Sigmoid colon (tissue), 7 donors: ENCODE measurements around the gene NAXD. TPM values are rescaled to one million over a fixed set of nuclear protein-coding genes. Genes with fewer than 3 reads are reported as not detected.
"Not testable (repeated sequence)": the region's sequence is repeated elsewhere in the genome, so short reads cannot be mapped to it uniquely, and the experiment has no call there.

ENCODE experiments used
- DNase-seq: peaks from one replicate; pipeline ENCODE4 v3.0.0-alpha.2; 2019
- H3K27ac ChIP-seq, 4 donors: fragments of 200-600 bp; sonication (generic); one replicate each; pipeline ENCODE4 v1.5.1; 2016 to 2019; ENCODE audit warnings: mild to moderate bottlenecking in 1 of 4
- H3K27me3 ChIP-seq, 3 donors: fragments of 200-600 bp; sonication (generic); one replicate each; pipeline ENCODE4 v1.5.1; 2019; ENCODE audit warnings: mild to moderate bottlenecking in 1 of 3
- H3K36me3 ChIP-seq, 4 donors: fragments of 200-600 bp; sonication (generic); one replicate each; pipeline ENCODE4 v1.5.1; 2016 to 2019
- H3K4me1 ChIP-seq, 4 donors: fragments of 200-600 bp; sonication (generic); one replicate each; pipeline ENCODE4 v1.5.1; 2017 to 2019
- H3K4me3 ChIP-seq, 4 donors: fragments of 200-600 bp; sonication (generic); one replicate each; pipeline ENCODE4 v1.5.1; 2017 to 2019; ENCODE audit warnings: mild to moderate bottlenecking in 2 of 4, moderate library complexity in 1 of 4
- H3K9me3 ChIP-seq, 4 donors: fragments of 200-600 bp in 3 of 4; sonication (generic) in 3 of 4; one replicate each; pipeline versions ENCODE4 v1.5.1 to v1.6.1; 2013 to 2019
- CTCF ChIP-seq, 4 experiments: fragments of 450-650 bp in 3 of 4; fragments of 200-600 bp in 1 of 4; IDR thresholded peaks; one replicate each; pipeline ENCODE4 v1.5.1; 2016 to 2019; ENCODE audit warnings: antibody characterized with exemption in 4 of 4, mild to moderate bottlenecking in 3 of 4, moderate library complexity in 2 of 4
- EP300 ChIP-seq, 4 donors: sonication (generic); formaldehyde crosslinking; IDR thresholded peaks; one replicate each; pipeline ENCODE4 v1.6.1; 2017; ENCODE audit warnings: antibody characterized with exemption in 4 of 4
- POLR2A ChIP-seq, 2 donors: fragments of 450-650 bp; IDR thresholded peaks; one replicate each; pipeline ENCODE4 v1.6.1; 2016; ENCODE audit warnings: antibody characterized with exemption in 2 of 2, mild to moderate bottlenecking in 2 of 2, moderate library complexity in 2 of 2
- POLR2AphosphoS5 ChIP-seq, 4 donors: sonication (generic); formaldehyde crosslinking; IDR thresholded peaks; one replicate each; pipeline ENCODE4 v1.6.1; 2017; ENCODE audit warnings: antibody characterized with exemption in 4 of 4
- WGBS, 2 donors: extraction: QIAGEN DNeasy Blood & Tissue Kit; methylation state at CpG; one replicate each; pipeline ENCODE4 v1.1.7; 2013; 5-methylcytosine and 5-hydroxymethylcytosine counted together
- intact Hi-C: fragments of 100-400 bp; cut with DNase I; formaldehyde crosslinking; loops from one replicate; pipeline ENCODE4 v1.15.1; 2023
- polyA plus RNA-seq, 3 donors: library from polyadenylated mRNA; stranded (reverse); fragments of 200-250 nt; gene quantifications; one replicate each; pipeline ENCODE4 v1.2.3, GENCODE V29; 2013
- total RNA-seq, 4 donors: library from RNA; depleted of rRNA; stranded (reverse); fragments of >200 nt; gene quantifications; one replicate each; pipeline ENCODE4 v1.1.0, GENCODE V29; 2016
- donor health status: healthy with polysubstance abuse.
- donor health status: Bipolar disorder and iron deficiency.
- donor health status: healthy.

Gene NAXD
- total and polyA plus RNA-seq, 7 donors, result 24.6 to 41.1 (median 33.5) TPM

GRCh38 chr13:110652764-110653163 lies 37.4 kb downstream of the NAXD start:
- H3K36me3 ChIP-seq, result peaks cover 0 to 50% (median 11%) of the 10 kb centered on the region in 4 donors
- intact Hi-C loops, result no loop called here
- no peak for DNase-seq
- H3K27ac ChIP-seq, result no peak overlapping the region
- WGBS, 2 donors, result 84 to 86% methylated on average over 10 of the region's 10 CpGs
- no peaks in the 10 kb centered on the region for H3K27me3 ChIP-seq
- no peak overlapping the region for H3K4me3 ChIP-seq
- H3K4me1 ChIP-seq, result no peaks in the 10 kb centered on the region
- TF ChIP-seq POLR2AphosphoS5 (IDR thresholded peaks at IDR 0.05), result no peak
- H3K9me3 ChIP-seq, result no peaks in the 10 kb centered on the region

DNA sequence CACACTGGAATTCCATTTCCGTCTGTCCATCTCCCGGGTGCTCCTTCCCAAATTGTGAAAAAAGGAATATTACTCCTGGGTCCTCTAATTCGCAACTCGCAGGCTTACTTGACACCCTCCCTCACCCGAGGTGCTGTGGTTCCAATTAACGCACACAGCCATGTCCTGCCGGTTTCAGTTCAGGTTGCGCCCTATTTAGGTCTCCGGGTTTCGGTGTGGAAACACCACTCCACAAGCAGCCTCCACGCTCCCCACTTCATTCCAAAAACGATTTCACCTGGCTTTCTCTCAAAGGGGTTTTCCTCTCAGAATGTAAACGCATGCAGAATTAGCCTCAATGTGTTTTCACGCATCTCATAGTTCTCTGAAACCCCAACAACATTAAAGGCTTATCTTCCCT lies 37.9 kb downstream of the NAXD start:
- Histone ChIP-seq H3K27me3 (no peaks in the 10 kb centered on the region), H3K9me3 (no peaks in the 10 kb centered on the region), H3K4me3 (no peak overlapping the region), H3K27ac (no peak overlapping the region), H3K36me3 (peaks cover 0 to 50% (median 11%) of the 10 kb centered on the region in 4 donors), H3K4me1 (no peaks in the 10 kb centered on the region)
- no peak for DNase-seq
- WGBS, 2 donors, result 73 to 89% methylated on average over 14 of the region's 14 CpGs
- intact Hi-C loops, result no loop called here
- no peak for TF ChIP-seq EP300 (IDR thresholded peaks at IDR 0.05)
- TF ChIP-seq POLR2A (IDR thresholded peaks at IDR 0.05), result no peak
- no peak for TF ChIP-seq CTCF (IDR thresholded peaks at IDR 0.05)

GRCh38 chr13:110653851-110654250 lies 38.5 kb downstream of the NAXD start:
- WGBS, 2 donors, result 96 to 97% methylated on average over 14 of the region's 14 CpGs
- DNase-seq, result peak; percentile 54
- peaks cover 0 to 50% (median 11%) of the 10 kb centered on the region in 4 donors for H3K36me3 ChIP-seq
- H3K4me1 ChIP-seq, result no peaks in the 10 kb centered on the region
- no peak overlapping the region for H3K27ac ChIP-seq
- no peak for TF ChIP-seq POLR2A (IDR thresholded peaks at IDR 0.05)
- no peak overlapping the region for H3K4me3 ChIP-seq
- H3K27me3 ChIP-seq, result no peaks in the 10 kb centered on the region
- H3K9me3 ChIP-seq, result no peaks in the 10 kb centered on the region
- intact Hi-C loops, result no loop called here

GRCh38 chr13:110657196-110657595 lies 41.9 kb downstream of the NAXD start:
- no peak overlapping the region for H3K27ac ChIP-seq
- H3K36me3 ChIP-seq, result peaks cover 0 to 43% (median 6%) of the 10 kb centered on the region in 4 donors
- intact Hi-C loops, result no loop called here
- H3K4me1 ChIP-seq, result no peaks in the 10 kb centered on the region
- H3K27me3 ChIP-seq, result no peaks in the 10 kb centered on the region
- WGBS, 2 donors, result 97 to 98% methylated on average over 7 of the region's 7 CpGs
- H3K4me3 ChIP-seq, result no peak overlapping the region
- DNase-seq, result no peak
- no peaks in the 10 kb centered on the region for H3K9me3 ChIP-seq
- TF ChIP-seq CTCF (IDR thresholded peaks at IDR 0.05), result no peak
- TF ChIP-seq EP300 (IDR thresholded peaks at IDR 0.05), result no peak
- TF ChIP-seq POLR2AphosphoS5 (IDR thresholded peaks at IDR 0.05), result no peak
- TF ChIP-seq POLR2A (IDR thresholded peaks at IDR 0.05), result no peak

- intact Hi-C loops, H3K4me3 ChIP-seq, H3K9me3 ChIP-seq, H3K4me1 ChIP-seq, H3K27me3 ChIP-seq, DNase-seq, H3K27ac ChIP-seq: not testable (repeated sequence)
- H3K36me3 ChIP-seq, result peaks cover 6 to 47% (median 9%) of the 10 kb centered on the region in 4 donors
- WGBS, 2 donors, result 69 to 77% methylated on average over 6 of the region's 6 CpGs
Measured at GRCh38 chr13:110658218-110658911, 43.0 kb downstream of the NAXD start.

GRCh38 chr13:110661256-110661655 lies 45.9 kb downstream of the NAXD start:
- TF ChIP-seq POLR2A (IDR thresholded peaks at IDR 0.05), result no peak
- no peak for TF ChIP-seq POLR2AphosphoS5 (IDR thresholded peaks at IDR 0.05)
- no peak for TF ChIP-seq CTCF (IDR thresholded peaks at IDR 0.05)
- TF ChIP-seq EP300 (IDR thresholded peaks at IDR 0.05), result no peak
- intact Hi-C loops, result no loop called here
- Histone ChIP-seq H3K9me3 (no peaks in the 10 kb centered on the region), H3K27me3 (no peaks in the 10 kb centered on the region), H3K27ac (no peak overlapping the region), H3K4me1 (no peaks in the 10 kb centered on the region), H3K4me3 (no peak overlapping the region), H3K36me3 (peaks cover 6 to 63% (median 19%) of the 10 kb centered on the region in 4 donors)
- no peak for DNase-seq
- 96 to 98% methylated on average over 3 of the region's 3 CpGs for WGBS, 2 donors
